ENCODE data around the gene SLC25A23.
"Not testable (repeated sequence)": the region's sequence is repeated elsewhere in the genome, so short reads cannot be mapped to it uniquely, and the experiment has no call there.

DNA sequence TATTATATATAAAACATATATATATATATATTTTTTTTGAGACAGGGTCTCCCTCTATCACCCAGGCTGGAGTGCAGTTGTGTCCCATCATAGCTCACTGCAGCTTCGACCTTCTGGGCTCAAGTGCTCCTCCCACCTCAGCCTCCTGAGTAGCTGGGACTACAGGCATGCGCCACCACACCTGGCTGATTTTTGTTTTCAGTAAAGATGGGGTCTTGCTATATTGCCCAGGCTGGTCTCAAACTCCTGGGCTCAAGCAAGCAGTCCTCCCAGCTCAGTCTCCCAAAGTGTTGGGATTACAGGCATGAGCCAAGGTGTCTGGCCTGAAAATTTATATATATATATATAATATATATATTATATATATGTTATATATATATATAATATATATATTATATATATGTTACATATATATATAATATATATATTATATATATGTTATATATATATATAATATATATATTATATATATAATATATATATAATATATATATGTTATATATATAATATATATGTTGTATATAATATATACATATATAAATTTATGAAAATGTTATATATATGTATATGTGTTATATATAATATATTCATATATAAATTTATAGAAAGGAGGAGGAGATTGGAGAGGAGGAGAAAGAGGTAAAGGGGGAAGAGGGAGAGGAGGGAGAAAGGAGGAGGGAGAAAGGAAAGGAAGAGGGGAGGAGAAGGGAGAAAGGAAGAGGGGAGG is 30.7 kb downstream of the SLC25A23 start:
- TF ChIP-seq, protein P1, sequence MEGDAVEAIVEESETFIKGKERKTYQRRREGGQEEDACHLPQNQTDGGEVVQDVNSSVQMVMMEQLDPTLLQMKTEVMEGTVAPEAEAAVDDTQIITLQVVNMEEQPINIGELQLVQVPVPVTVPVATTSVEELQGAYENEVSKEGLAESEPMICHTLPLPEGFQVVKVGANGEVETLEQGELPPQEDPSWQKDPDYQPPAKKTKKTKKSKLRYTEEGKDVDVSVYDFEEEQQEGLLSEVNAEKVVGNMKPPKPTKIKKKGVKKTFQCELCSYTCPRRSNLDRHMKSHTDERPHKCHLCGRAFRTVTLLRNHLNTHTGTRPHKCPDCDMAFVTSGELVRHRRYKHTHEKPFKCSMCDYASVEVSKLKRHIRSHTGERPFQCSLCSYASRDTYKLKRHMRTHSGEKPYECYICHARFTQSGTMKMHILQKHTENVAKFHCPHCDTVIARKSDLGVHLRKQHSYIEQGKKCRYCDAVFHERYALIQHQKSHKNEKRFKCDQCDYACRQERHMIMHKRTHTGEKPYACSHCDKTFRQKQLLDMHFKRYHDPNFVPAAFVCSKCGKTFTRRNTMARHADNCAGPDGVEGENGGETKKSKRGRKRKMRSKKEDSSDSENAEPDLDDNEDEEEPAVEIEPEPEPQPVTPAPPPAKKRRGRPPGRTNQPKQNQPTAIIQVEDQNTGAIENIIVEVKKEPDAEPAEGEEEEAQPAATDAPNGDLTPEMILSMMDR (IDR thresholded peaks at IDR 0.05), result not testable (repeated sequence)
- TF ChIP-seq POLR2A (IDR thresholded peaks at IDR 0.05), result not testable (repeated sequence)

All from heart left ventricle (tissue), 13 donors.